Middle frontal gyrus (tissue), 1 donor: ENCODE data around the gene KLHL33.
"Not testable (repeated sequence)": the region's sequence is repeated elsewhere in the genome, so short reads cannot be mapped to it uniquely, and the experiment has no call there.

Experiments used
- DNase-seq: peaks from one replicate; pipeline ENCODE4 v3.0.0-alpha.2; 2015; ENCODE audit warnings: low spot score; ENCODE audit errors: extremely low spot score

KLHL33 gene

GRCh38 chr14:20452831-20453230, 16.9 kb upstream of the KLHL33 start:
- not testable (repeated sequence) for DNase-seq

- no peak for DNase-seq
These were observed 10.9 kb upstream of the KLHL33 start for GRCh38 chr14:20446889-20447288.

- not testable (repeated sequence) for DNase-seq
These were observed 7.7 kb upstream of the KLHL33 start for GRCh38 chr14:20443650-20444049.

GRCh38 chr14:20441461-20441860, 5.5 kb upstream of the KLHL33 start:
- no peak for DNase-seq

GRCh38 chr14:20440882-20441281, 4.9 kb upstream of the KLHL33 start:
- no peak for DNase-seq

- DNase-seq: no peak
These were observed 4.5 kb upstream of the KLHL33 start for GRCh38 chr14:20440465-20440864.

- DNase-seq: no peak
These were observed 2.7 kb upstream of the KLHL33 start for GRCh38 chr14:20438664-20439063.

GRCh38 chr14:20436363-20436755, 393 bp upstream of the KLHL33 start:
- DNase-seq: no peak

GRCh38 chr14:20434701-20435581, 1.0 kb downstream of the KLHL33 start:
- no peak for DNase-seq

- DNase-seq: no peak
These were observed 5.9 kb downstream of the KLHL33 start for GRCh38 chr14:20429801-20430669.

GRCh38 chr14:20428802-20429201, 7.2 kb downstream of the KLHL33 start:
- no peak for DNase-seq

- no peak for DNase-seq
These were observed 8.0 kb downstream of the KLHL33 start for GRCh38 chr14:20428010-20428365.

- DNase-seq: no peak
These were observed 8.5 kb downstream of the KLHL33 start for GRCh38 chr14:20427231-20428009.

- DNase-seq: no peak
These were observed 11.1 kb downstream of the KLHL33 start for GRCh38 chr14:20424851-20425250.

- no peak for DNase-seq
These were observed 13.1 kb downstream of the KLHL33 start for GRCh38 chr14:20422886-20423285.

- no peak for DNase-seq
These were observed 14.7 kb downstream of the KLHL33 start for GRCh38 chr14:20421267-20421666.

- DNase-seq: no peak
These were observed 16.5 kb downstream of the KLHL33 start for GRCh38 chr14:20419419-20419818.

- no peak for DNase-seq
These were observed 17.5 kb downstream of the KLHL33 start for GRCh38 chr14:20418501-20418909.

- no peak for DNase-seq
These were observed 18.4 kb downstream of the KLHL33 start for GRCh38 chr14:20417250-20418186.

- no peak for DNase-seq
These were observed 19.7 kb downstream of the KLHL33 start for GRCh38 chr14:20416223-20416622.
